8988T (cell line): ENCODE results near the gene NOTCH4.
A peak's percentile ranks its signal among the peaks of the same experiment; 100 is the strongest.

ENCODE experiments used
- DNase-seq: peaks from one replicate; pipeline ENCODE4 v3.0.0; 2011

The NOTCH4 gene

DNA sequence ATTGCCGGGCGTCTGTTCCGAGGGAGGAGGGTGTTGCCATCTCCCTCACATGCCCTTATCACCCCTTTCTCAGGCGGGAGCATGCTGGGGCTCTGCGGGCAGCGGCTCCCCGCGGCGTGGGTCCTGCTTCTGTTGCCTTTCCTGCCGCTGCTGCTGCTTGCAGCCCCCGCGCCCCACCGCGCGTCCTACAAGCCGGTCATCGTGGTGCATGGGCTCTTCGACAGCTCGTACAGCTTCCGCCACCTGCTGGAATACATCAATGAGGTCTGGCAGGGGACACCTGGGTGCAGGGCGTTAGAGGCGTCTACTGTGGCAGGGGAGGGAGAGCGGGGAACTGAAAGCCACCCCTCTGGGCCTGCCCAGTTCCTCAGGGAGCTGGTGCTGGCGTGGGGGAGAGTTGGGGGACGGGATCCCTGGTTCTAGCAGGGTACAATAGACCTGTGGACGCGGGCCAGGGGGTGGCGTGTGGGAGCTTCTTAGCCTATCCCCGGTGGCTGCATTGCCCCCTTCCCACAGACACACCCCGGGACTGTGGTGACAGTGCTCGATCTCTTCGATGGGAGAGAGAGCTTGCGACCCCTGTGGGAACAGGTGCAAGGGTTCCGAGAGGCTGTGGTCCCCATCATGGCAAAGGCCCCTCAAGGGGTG is 69.2 kb downstream of the NOTCH4 start:
- DNase-seq, result peak; percentile 75

DNA sequence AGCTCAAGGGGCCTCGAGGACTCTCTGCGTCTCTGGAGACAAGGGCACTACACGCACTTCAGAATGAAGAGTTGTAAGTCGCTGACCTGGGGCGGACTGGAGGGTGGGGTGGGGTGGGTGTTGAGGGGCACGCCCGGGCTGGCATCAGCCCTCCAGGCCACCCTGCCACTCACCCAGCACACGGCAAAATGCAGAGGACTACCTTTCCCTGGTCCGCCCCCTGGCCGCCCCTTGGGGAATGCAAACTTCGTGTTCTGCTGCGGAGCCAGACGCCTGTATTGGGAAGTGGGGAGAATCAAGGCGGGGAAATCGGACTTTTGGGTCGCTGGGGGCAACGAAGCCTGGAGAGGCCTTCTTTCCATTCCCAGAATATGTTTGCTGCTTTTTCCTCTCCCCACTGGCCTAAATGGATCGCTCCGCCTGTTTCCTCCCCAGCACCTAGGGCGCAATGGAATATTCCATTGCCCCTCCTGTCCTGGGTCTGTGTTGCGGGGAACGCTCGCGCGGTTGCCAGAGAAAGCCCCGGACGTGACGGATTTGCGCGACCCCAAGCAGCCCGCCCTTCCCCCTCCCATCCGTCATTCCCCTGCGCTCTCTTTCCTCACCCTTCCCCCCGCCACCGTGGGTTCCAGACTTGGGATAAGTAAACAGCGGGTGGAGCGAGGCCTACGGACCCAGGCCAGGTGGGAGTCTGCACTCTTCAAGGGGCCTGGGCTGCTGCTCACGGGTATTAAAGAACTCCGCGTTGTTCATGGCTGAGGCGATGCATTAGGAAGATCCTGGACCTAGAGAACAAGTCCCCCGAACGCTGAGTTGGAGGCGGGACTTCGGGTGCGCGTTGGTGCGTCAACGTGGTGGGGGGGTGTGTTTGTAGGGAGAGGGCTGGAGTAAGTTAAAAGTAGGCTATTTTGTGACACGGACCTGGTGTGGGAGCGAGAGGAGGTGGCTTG is 70.0 kb downstream of the NOTCH4 start, which contains the start of gene PPT2:
PPT2 (plus strand) TSS at position 578 of the 950 bp plus-strand sequence. CDS start 454 bp downstream, outside the sequence.
- peak; percentile 89 for DNase-seq

DNA sequence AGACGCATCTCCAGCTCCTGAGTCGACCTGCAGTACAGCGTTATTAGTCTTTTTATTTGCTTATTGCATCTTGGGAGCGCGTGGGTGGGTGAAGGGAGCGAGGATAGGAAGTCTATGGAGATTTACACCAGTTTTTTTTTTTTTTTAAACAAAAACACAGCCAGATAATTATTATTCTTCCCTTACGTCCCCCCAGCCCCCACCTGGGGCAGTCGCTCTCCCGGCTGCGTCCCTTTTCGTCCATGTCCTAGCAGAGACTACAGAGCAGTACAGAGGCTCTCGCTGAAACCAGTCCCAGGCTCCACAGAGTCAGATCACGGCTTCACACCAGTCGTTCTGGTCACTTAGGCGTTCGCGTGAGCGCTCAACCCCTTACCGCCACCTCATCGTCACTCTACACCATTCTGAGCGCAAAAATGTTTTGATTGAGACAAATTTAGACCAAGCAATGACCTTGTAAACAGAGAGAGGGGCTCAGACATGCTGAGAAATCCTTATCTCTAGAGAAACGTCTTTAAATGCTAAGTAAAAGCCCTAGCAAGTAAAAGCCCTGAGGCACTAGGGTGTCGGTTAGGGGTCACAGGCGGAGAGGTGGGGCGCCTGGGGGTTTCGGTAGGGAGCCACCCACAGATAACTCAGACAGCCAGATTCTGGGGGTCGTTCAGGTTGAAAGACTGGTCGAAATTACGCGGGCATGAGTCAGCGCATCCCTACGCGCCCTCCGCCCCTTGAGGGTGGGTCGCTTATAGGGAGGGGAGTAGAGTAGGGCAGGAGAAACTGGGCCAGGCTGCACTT is 70.9 kb downstream of the NOTCH4 start:
- DNase-seq, result no peak

DNA sequence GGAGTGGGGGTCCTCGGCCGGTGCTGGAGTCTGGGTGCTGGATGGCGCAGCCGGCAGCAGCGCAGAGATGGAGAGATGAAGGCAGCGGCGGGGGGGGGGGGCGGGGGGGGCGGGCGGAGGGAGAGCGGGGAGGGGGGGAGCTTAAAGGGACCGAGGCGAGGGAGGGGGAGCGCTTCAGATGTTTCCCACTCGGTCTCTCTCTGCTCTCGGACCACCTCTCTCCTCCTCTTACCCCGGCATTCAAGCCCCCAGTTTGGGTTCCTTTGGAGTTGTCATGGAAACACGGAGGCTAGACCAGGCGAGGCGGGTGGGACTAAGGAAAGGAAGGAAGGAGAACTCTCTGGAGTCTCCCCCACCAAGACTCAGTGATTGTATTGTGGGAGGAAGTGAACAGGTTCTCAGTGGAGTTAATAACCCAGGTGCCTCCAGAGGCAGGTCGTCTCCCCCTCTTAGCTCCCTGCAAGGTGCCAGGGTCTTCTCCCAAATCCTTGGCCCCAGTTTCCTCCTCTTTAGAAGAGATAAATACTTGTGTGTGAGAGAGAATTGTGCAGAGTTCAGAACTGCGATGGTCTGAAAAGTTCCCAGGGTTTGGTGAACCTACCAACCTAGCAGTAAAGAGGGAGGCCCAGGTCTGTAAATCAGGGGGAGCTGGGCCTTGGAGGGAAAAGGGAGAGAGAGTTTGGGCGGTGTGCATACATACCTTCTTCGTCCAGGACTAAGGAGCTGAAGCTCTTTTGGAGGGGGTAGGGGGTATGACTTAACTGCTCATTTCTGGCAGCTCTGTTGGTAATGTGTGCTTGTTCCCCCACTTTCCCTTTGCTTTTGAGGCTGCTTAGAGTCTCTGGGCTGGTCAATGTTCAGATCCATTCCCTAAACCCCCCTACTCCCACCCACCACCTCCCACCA is 71.8 kb downstream of the NOTCH4 start, which contains the start of gene PRRT1:
PRRT1 (minus strand) TSS at position 77 of the 906 bp plus-strand sequence. CDS start 112 bp downstream, outside the sequence.
- DNase-seq, result no peak

DNA sequence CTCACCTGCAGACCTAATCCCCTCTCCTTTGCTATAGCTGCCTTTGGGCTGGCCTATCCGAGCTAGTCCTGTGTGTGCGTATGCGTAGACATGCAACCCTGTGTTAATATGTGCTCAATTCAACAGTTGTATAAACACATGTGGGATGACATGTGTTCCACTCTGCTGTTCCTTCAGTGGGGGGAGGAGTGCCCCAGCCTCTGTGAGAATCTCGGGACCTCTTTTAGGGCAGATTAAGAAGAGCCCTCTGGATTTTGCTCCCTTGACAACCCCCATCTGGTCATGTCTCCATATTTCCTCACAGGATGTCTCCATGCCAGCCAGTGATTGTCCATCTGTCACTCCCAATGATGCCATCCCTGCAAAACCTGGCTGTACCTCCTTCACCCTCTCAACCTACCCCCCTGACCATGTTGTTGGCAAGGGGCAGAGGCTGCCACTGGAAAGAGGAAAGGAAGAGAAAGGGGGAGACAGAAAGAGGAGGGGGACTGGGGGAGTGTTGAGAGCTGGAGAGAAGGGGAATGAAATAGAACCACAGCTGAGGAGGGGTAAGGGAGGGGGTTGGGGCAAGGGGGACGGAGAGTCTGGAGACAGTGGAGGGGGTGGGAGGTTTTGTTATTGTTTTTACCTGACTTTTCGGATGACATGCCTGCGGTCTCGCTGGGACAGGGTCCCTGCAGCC is 72.5 kb downstream of the NOTCH4 start:
- no peak for DNase-seq

DNA sequence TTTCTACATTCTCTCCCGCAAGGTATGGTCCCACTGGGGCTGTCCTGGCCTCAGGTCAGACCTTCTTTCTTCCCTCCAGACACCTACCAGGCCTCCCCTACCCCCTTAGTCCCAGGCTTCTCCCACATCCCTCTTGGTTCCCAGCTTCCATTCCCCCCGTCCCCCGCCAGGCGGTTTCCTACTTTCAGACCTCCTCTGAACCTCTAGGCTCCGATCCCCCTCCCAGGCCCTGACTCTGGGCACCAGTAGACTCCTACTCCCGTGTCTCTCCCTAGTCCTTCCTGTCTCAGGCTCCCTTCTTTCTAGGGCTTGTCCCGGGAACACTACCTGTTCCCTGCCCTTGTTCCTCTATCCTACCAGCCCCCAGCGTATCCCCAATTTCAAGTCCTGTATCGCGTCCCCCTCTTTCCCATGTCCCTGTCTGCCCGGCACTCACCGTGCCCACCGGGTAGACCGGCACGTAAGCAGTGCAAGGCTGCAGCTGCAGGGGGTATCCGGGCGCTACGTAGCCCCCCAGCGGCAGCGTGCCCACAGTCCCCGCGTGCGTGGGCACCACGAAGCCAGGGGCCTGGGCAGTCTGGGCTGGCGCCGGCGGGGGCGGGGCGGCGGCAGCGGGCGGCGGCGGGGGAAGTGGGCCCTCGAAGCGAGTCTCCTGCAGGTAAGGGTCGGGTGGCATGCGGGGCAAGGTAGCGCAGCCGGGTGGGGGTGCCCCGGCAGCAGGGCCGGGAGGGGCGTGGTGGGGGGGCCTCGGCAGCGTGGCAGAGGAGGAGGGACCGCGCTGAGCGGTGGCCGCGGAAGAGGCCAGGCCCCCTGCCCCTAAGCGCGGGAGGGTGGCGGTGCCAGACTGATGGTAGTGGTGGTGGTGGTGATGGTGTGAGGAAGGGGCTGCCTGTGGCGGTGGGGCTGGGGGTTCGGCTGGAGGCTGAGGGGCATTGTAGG is 73.7 kb downstream of the NOTCH4 start:
- no peak for DNase-seq

DNA sequence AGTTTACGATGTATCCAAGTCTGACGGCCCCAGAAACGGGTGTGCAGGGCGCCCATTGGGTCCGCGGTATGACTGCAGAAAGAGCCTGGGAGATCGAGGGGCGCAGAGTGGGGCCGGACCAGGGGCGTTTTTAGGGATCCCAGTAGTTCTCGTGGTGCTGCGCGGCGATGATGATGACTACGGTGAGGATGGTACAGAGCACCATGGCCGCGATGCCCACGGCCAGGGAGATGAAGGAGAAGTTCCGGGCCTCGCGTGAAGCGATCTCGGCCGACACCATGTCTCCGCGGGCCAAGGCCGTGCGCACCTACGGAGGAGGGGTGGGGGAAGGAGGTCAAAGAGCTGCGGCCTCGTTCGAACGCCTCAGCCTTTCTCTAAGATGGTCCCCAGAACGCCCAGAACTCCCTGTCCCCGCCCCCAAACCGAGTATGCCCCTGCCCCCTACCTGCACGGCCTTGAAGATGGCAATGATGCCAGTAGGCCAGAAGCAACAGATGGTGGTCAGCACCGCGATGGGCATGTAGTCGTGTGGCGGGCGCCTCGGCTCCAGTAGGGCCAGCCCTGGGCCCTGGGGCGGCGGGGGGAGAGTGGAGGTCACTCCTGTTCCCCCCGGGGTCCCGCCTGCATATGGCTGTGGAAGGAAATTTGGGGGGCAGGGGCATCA is 74.6 kb downstream of the NOTCH4 start:
- DNase-seq, result no peak

DNA sequence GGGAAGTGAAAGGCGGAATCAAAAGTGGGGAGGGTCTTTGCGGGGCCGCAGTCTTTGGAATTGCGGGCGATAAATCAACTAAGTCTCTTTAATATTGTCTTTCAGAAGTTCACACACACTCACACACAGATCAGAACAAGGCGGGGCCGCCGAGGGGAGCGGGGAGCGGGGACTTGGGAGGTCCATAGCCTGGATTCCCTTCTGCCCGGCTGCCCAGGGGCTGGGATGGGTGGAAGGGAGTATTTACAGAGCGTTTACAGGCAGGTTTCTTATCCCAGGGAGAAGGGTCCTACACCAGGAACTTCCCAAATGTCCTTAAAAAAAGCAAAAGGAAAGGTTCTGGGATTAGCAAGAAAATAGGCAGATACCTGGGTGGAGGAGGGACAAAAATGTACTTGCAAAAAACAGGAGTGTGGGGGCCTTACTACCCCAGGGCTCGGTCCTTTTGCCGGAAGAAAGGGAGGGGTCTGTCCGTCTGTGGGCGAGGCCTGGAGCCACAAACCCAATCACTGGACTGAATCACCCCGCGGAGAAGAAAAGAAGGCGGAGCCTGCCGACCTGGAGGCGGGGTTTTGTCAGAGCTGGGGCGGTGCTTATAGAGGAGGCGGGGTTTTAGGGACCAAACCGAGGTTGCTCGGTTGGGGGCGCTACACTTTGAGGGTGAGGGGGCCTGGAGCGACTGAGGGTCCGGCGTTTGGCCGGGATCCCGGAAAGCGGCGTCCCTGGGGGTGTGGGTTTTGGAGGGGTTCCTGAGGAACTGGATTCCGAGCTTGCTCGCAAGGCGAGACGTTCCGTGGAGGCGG is 75.4 kb downstream of the NOTCH4 start:
- DNase-seq, result no peak

DNA sequence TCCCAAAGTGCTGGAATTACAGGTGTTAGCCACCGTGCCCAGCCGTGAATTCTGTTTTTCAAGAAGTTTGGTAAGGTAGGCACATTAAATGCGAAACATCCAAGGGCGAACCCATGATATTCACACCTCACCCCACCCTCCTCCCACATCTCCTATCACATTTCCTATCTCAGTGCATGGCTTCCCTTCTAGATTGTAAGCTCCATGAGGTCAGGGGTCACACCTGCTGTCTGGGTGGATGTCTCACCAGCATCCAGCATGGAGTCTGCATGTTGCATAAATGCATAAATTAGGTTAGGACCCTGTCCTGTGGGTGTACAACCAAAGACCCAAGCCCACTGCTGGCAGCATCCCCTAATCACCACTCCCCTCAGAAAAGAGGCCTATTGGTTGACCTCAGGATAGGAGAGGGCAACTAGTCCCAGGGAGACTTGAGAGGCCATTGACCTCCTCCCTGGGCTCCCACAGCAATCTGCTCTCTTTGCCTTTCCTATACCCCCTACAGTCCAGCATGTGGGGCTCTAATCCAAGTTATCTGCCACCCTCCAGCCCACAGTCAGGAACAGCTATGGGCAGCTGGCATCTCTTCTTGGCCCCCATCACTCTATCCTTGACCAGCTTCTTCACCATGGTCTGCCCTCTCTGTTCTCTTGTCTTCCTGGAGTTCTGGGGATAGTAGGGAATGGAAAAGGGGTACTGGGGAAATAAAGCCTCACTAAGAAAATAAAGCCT is 76.3 kb downstream of the NOTCH4 start:
- no peak for DNase-seq

DNA sequence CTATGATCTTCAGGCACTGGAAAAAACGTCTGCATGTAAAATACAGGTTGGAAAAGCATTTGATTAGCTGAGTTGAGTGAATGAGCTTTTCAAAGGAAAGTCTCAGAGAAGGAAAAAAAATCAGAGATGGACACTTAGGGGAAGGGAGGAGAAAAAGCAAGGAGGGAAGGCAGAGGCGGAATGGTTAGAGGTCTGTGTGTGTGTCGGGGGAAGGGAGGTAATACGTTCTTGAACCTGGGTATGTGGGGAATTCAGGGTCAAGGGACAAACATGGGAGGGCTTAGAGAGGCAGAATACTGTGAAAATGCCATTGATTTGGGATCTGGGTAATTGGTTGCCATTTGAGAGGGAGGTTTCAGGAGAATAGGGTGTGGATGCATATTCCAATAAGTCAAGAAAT is 77.2 kb downstream of the NOTCH4 start:
- no peak for DNase-seq

DNA sequence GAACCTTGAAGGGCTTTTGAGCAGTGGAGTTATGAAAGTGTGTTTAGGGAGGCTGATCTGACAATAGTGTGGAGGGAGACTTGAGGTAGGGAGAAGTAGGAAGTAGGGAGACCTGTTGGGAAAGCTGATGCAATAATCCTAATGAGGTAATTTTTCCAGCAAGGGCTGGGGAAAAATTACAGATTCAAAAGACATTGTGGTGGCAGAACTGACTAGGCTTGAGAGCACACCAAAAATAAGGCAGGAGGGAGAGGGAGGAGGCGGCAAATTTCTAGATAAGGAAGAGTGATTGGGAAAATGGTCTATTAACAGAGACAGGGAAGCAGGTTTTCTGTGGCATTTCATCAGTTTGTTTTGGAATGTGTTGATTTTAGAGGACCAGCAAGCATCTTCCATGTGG is 77.6 kb downstream of the NOTCH4 start:
- DNase-seq, result no peak
